ENCODE measurements around the gene MBTPS1.

Gene MBTPS1

DNA sequence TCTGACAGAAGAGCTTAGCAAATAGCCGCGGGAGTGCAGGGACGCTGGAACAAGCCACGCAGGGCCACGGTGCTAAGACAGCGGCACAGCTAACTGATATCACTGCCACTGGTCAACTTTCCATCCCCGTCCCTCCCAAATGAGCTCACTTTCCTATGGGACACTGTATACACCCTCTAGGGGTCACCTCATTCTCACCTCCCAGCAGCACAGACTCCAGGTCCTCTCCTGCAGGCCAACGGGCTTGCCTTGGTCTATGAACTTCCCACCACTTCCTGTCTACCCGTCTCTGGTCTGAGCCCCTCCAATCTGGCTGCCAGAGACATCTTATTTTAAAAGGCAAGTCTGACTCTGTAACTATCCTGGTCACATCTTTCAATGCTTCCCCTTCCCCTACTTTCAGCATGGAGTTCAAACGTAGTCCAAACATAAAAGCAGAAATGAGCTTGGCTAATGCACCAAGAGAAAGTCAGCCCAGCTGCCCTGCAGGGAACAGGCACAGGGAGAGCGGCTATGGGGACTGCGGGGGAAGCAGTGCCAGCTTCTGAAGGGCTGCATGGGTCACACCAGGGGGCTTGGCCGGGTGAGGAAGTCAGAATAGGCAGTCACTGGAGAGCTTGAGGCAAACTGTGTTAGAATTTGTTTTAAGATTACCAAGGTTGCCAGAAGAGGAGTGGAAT, 47.8 kb downstream of the MBTPS1 start:
- Histone ChIP-seq H3K27ac (ENCODE audit: low read depth, low read length) (no peak overlapping the region), H3K9me3 (ENCODE audit: low read length) (no peaks in the 10 kb centered on the region), H3K9ac (ENCODE audit: low read length) (no peak overlapping the region), H3K36me3 (ENCODE audit: insufficient read depth, low read length) (peaks cover 87% of the 10 kb centered on the region), H3K4me1 (ENCODE audit: insufficient read depth, low read length) (no peaks in the 10 kb centered on the region), H3K27me3 (ENCODE audit: control insufficient read depth in 1 of 2, insufficient read depth in 2 of 2, low read length in 2 of 2) (no peaks in the 10 kb centered on the region), H3K4me3 (ENCODE audit: low read depth in 1 of 2, low read length in 2 of 2) (no peak overlapping the region)

DNA sequence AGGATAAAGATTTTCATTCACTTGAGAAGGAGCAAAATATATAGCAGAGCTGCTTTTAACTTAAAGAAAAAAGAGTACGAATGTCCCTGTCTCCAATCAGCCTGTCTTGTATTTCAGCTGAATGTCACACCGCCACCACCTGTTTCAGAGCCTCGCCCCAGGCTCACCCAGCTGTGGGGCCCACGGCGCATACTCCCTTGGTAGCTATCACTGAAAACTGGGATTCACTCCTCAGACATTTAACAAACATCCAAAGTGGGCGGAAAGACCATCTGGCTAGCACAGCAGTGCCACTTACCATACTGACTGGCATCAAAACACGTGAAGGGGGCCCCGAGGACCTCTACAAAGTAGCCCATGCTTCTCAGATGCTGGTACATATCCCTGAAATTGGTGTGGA, 48.7 kb downstream of the MBTPS1 start:
- Histone ChIP-seq H3K4me1 (ENCODE audit: insufficient read depth, low read length) (no peaks in the 10 kb centered on the region), H3K9me3 (ENCODE audit: low read length) (no peaks in the 10 kb centered on the region), H3K36me3 (ENCODE audit: insufficient read depth, low read length) (peaks cover 93% of the 10 kb centered on the region), H3K9ac (ENCODE audit: low read length) (no peak overlapping the region), H3K27me3 (ENCODE audit: control insufficient read depth in 1 of 2, insufficient read depth in 2 of 2, low read length in 2 of 2) (no peaks in the 10 kb centered on the region), H3K27ac (ENCODE audit: low read depth, low read length) (no peak overlapping the region), H3K4me3 (ENCODE audit: low read depth in 1 of 2, low read length in 2 of 2) (no peak overlapping the region)

DNA sequence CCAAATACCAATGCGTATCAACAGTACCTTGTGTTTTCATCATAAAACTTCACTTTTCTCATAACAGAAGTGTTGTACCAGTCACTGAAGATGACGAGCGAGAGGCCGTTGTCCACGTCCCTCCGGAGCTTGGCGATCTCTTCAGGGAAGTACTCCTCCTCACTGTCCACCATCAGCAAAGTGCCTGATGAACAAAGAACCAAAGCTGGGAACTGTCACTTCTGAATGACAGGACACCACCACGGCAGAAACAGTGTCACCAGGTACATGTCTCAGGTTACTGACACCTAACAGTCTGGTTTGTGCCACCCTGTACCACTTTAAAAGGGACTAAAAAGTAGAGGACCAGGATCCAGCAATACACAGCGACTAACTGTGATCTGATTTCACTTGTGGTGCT, 49.1 kb downstream of the MBTPS1 start:
- Histone ChIP-seq H3K27ac (ENCODE audit: low read depth, low read length) (no peak overlapping the region), H3K9me3 (ENCODE audit: low read length) (no peaks in the 10 kb centered on the region), H3K36me3 (ENCODE audit: insufficient read depth, low read length) (peaks cover 93% of the 10 kb centered on the region)

DNA sequence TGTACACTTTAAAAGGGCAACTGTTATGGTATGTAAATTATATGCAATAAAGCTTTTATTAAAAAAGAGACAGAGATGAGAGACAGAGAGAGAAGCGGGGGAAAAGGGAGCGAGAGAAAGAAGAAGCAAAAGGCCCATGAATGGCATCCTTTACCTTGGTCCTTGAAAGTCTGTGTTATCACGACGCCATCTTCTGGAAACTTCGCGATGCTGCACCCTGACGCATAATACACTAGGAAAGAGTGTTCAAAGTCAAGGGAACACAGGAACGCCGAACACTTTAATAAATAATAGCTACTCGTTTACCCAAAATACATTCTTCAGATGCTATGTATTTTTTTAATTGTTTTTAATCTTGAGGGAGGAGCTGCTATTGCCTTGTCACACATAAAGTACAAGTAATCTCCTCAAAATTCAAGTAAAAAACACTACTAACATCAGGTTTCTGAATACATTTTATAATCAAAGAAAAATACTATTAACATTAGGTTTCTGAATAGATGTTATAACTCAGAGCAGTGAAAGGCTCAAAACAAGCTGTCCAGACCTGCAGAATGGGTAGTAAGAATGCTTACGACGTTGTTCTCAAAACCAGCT, 51.1 kb downstream of the MBTPS1 start:
- Histone ChIP-seq H3K9me3 (ENCODE audit: low read length) (no peaks in the 10 kb centered on the region), H3K4me3 (ENCODE audit: low read depth in 1 of 2, low read length in 2 of 2) (no peak overlapping the region), H3K9ac (ENCODE audit: low read length) (no peak overlapping the region), H3K27me3 (ENCODE audit: control insufficient read depth in 1 of 2, insufficient read depth in 2 of 2, low read length in 2 of 2) (no peaks in the 10 kb centered on the region), H3K36me3 (ENCODE audit: insufficient read depth, low read length) (peaks cover 87% of the 10 kb centered on the region), H3K27ac (ENCODE audit: low read depth, low read length) (no peak overlapping the region), H3K4me1 (ENCODE audit: insufficient read depth, low read length) (no peaks in the 10 kb centered on the region)

More for the DNA sequence above, 49.1 kb downstream of the MBTPS1 start:
- no peak overlapping the region for H3K4me3 ChIP-seq (ENCODE audit: low read depth in 1 of 2, low read length in 2 of 2)
- H3K4me1 ChIP-seq (ENCODE audit: insufficient read depth, low read length): no peaks in the 10 kb centered on the region
- no peak overlapping the region for H3K9ac ChIP-seq (ENCODE audit: low read length)
- H3K27me3 ChIP-seq (ENCODE audit: control insufficient read depth in 1 of 2, insufficient read depth in 2 of 2, low read length in 2 of 2): no peaks in the 10 kb centered on the region

DNA sequence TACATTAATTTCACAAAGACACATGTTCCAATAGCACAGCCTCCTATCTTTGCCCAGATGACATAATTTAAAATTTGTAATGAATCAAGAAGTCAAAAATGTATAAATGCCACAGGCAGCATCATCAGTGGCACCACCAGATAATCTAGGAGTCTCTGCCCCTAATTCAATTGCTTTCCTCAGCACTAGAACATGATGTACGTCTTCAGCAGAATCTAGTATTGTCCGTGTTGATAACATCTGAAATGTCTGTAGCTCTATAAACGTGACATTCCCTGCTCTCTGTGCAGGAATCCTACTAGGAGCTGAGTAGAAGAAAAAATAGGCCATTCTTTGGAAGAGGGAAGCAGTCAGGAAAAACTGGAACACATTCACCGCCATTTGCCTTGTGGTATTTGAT, 52.8 kb downstream of the MBTPS1 start:
- Histone ChIP-seq H3K4me1 (ENCODE audit: insufficient read depth, low read length) (no peaks in the 10 kb centered on the region), H3K36me3 (ENCODE audit: insufficient read depth, low read length) (peaks cover 86% of the 10 kb centered on the region), H3K27me3 (ENCODE audit: control insufficient read depth in 1 of 2, insufficient read depth in 2 of 2, low read length in 2 of 2) (no peaks in the 10 kb centered on the region), H3K9ac (ENCODE audit: low read length) (no peak overlapping the region), H3K4me3 (ENCODE audit: low read depth in 1 of 2, low read length in 2 of 2) (no peak overlapping the region), H3K27ac (ENCODE audit: low read depth, low read length) (no peak overlapping the region), H3K9me3 (ENCODE audit: low read length) (no peaks in the 10 kb centered on the region)

DNA sequence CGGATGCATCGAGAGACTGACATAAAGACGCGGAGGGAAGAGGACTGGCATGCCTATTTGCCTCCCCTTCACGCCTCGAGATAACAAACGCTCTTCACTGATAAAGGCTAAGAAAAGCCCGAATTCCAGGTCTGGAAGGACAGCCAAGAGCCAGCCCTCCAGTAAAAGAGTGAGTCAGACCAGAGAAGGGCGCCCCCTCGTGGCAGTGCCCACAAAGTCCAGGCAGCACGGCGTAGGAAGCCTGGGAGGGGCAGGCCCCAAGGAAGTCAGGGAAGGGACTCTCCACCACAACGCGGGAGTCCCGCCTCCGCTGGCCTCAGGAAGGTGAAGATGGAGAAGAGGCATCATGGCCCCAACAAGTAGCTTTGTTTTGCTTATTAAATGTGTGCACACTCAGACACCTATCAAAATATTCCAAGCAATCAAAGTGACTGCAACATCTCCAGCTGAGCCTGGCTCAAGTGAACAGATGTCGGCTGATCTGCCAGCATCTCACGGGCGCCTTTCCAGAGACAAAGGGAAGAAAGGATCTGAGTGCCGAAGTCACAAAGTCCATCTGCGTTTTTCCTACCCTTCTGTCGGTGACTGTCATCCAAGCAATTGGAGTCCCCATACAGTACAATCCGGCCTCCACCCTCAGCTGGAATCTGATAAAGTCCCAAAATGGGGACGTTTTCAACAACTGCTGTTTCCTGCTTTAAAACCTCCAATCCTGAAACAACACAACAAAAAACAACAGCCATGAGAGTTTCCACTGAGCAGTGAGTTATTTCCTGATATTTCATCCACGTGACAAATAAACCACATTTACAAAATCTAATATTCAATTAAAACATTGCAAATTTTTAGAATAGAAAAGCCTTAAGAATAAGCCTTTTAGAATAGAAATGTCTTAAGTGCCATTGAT, 53.8 kb downstream of the MBTPS1 start:
- no peak overlapping the region for H3K27ac ChIP-seq (ENCODE audit: low read depth, low read length)
- H3K9ac ChIP-seq (ENCODE audit: low read length): no peak overlapping the region
- H3K4me1 ChIP-seq (ENCODE audit: insufficient read depth, low read length): no peaks in the 10 kb centered on the region
- H3K9me3 ChIP-seq (ENCODE audit: low read length): no peaks in the 10 kb centered on the region
- H3K27me3 ChIP-seq (ENCODE audit: control insufficient read depth in 1 of 2, insufficient read depth in 2 of 2, low read length in 2 of 2): no peaks in the 10 kb centered on the region
- H3K36me3 ChIP-seq (ENCODE audit: insufficient read depth, low read length): peaks cover 86% of the 10 kb centered on the region
- H3K4me3 ChIP-seq (ENCODE audit: low read depth in 1 of 2, low read length in 2 of 2): no peak overlapping the region

DNA sequence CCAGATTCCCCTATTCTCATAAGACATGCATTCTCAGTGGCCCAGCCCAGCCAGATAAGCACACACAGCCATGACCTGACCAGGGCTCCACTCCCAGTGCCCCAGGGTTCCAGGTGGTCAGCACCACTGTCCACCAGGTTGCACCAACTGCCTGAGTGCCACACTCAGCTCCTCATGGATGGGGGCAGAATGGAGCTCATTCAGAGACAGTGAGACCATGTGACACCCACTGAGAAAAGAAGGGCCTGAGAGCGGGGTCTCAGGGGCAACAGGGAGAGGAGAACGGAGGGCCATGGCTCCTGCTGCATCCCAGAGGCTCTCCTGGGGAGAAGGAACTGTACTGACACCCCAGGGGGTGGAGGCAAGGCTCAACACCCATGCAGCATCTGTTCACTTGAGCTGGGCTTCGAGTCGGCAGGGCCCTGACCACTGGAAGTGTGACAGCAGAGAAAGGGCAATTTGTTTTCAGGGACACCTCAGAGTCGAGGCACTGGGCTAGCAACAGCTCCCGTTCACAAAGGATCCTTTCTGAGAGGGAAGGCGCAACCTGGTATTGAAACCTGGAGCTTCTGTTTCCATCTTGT, 55.4 kb downstream of the MBTPS1 start:
- Histone ChIP-seq H3K27me3 (ENCODE audit: control insufficient read depth in 1 of 2, insufficient read depth in 2 of 2, low read length in 2 of 2) (no peaks in the 10 kb centered on the region), H3K9ac (ENCODE audit: low read length) (no peak overlapping the region), H3K4me1 (ENCODE audit: insufficient read depth, low read length) (no peaks in the 10 kb centered on the region), H3K36me3 (ENCODE audit: insufficient read depth, low read length) (peaks cover 88% of the 10 kb centered on the region), H3K4me3 (ENCODE audit: low read depth in 1 of 2, low read length in 2 of 2) (no peak overlapping the region), H3K9me3 (ENCODE audit: low read length) (no peaks in the 10 kb centered on the region), H3K27ac (ENCODE audit: low read depth, low read length) (no peak overlapping the region)

DNA sequence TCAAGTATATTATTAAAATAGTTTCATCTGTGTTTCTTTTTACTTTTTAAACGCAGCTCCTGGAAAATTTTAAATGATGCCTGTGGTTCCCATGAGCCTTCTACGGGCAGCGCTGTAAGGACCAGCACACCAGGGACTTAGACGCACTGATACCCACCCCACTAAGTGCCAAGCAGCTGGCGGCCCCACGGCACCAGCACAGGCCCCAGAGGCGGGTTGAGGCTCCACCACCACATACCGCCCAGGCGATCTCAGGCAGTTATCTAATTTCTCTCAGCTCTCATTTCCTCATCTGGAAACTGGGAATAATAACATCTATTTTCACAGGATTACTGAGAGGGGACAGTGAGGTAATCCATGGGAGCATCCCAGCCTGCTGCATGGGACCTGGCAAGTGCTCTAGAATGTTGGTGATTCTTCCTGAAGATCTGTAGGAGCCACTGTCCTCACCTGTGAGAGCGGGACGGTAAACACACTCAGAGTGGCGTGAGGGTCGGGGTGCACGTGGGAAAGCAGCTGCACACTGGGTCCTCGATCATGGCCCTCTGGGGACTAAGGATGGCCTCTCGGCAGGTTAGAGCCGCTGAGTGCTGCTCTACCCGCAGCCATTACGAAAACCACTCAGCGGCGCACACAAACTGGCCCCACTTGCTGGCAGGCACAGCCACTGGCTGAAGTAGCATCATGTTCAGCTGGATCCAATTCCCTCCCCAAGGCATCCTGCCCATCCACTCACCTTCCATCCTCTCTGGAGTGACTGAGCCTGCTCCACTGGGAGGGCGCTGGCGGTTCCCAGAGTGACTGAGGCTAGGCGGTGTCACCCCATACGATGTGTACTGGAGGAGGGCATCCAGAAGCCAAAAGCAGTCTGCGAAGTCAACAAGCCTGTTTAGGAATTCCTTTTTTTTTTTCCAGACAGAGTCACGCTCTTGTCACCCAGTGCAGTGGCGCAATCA, 56.5 kb downstream of the MBTPS1 start:
- H3K36me3 ChIP-seq (ENCODE audit: insufficient read depth, low read length): peaks cover 85% of the 10 kb centered on the region
- no peak overlapping the region for H3K9ac ChIP-seq (ENCODE audit: low read length)
- no peaks in the 10 kb centered on the region for H3K9me3 ChIP-seq (ENCODE audit: low read length)
- no peak overlapping the region for H3K4me3 ChIP-seq (ENCODE audit: low read depth in 1 of 2, low read length in 2 of 2)
- H3K4me1 ChIP-seq (ENCODE audit: insufficient read depth, low read length): peaks cover 9% of the 10 kb centered on the region
- no peak overlapping the region for H3K27ac ChIP-seq (ENCODE audit: low read depth, low read length)
- H3K27me3 ChIP-seq (ENCODE audit: control insufficient read depth in 1 of 2, insufficient read depth in 2 of 2, low read length in 2 of 2): no peaks in the 10 kb centered on the region

DNA sequence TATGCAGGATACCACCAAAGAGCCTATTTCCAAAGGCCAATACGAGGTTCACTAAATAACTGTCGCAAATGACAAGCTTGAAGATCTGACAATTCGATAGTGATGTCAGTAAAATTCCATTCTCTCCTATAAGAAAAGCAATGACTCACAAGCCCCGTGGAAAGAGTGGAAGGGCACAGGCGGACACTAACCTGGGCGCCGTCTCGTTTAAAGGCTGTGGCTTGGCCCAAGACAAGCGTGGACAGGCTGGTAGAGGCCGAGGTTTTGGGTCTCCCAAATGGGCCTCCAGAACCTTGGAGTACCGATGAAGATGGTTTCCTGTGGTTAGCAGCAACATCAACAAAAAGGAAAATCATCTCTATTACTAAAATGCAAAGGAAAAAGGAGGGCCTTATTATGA, 57.6 kb downstream of the MBTPS1 start:
- Histone ChIP-seq H3K36me3 (ENCODE audit: insufficient read depth, low read length) (peaks cover 85% of the 10 kb centered on the region), H3K27me3 (ENCODE audit: control insufficient read depth in 1 of 2, insufficient read depth in 2 of 2, low read length in 2 of 2) (no peaks in the 10 kb centered on the region), H3K27ac (ENCODE audit: low read depth, low read length) (no peak overlapping the region), H3K4me1 (ENCODE audit: insufficient read depth, low read length) (peaks cover 16% of the 10 kb centered on the region), H3K9me3 (ENCODE audit: low read length) (no peaks in the 10 kb centered on the region), H3K9ac (ENCODE audit: low read length) (no peak overlapping the region), H3K4me3 (ENCODE audit: low read depth in 1 of 2, low read length in 2 of 2) (no peak overlapping the region)

DNA sequence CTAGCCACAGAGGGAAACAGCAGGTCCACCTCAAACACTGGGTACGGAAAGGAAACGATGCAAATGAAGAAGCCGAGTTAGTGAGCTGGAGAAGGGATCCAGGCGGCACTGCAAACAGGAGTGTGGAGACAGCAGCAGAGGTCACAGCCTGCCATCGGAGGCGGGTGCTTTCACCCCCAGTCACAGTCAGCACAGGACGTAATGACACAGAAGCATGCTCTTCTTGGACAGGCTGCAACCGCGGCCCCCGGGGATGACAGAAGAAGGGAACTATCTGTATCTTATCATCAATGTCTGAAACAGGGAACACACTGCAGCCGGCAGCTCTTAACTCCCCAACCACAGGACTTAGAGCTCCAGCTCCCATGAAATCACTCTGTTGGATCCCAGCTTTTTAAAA, 58.1 kb downstream of the MBTPS1 start:
- no peak overlapping the region for H3K4me3 ChIP-seq (ENCODE audit: low read depth in 1 of 2, low read length in 2 of 2)
- no peaks in the 10 kb centered on the region for H3K27me3 ChIP-seq (ENCODE audit: control insufficient read depth in 1 of 2, insufficient read depth in 2 of 2, low read length in 2 of 2)
- no peak overlapping the region for H3K9ac ChIP-seq (ENCODE audit: low read length)
- H3K9me3 ChIP-seq (ENCODE audit: low read length): no peaks in the 10 kb centered on the region
- H3K36me3 ChIP-seq (ENCODE audit: insufficient read depth, low read length): peaks cover 85% of the 10 kb centered on the region
- peaks cover 16% of the 10 kb centered on the region for H3K4me1 ChIP-seq (ENCODE audit: insufficient read depth, low read length)
- no peak overlapping the region for H3K27ac ChIP-seq (ENCODE audit: low read depth, low read length)

Data from muscle layer of colon (tissue), 2 donors.